A549 (cell line): ENCODE data around the gene CYB5B. TPM values are rescaled to one million over a fixed set of nuclear protein-coding genes. Genes with fewer than 3 reads are reported as not detected.

Experiments
- ATAC-seq, 2 experiments: fragments of 200-7000 bp in 1 of 2; fragments of >200 bp in 1 of 2; cut with Nextera tagmentation in 1 of 2; cut with Tn5 transposase in 1 of 2; 3 replicates each; pipeline versions ENCODE4 v1.8.0 to v1.9.1; 2018 to 2020; ENCODE audit warnings: mild to moderate bottlenecking in 1 of 2, moderate library complexity in 1 of 2
- CTCF ChIA-PET: fragments of 300-600 bp; sonication (Branson Sonifier 250); formaldehyde crosslinking; extraction: SDS; loops from one replicate; lab custom pipeline; 2021; ENCODE audit warnings: antibody characterized with exemption, inconsistent platforms; lab: Yijun Ruan, JAX
- POLR2A ChIA-PET: fragments of 350-600 bp; formaldehyde crosslinking; extraction: SDS; loops from one replicate; lab custom pipeline; 2021; ENCODE audit warnings: antibody characterized with exemption, inconsistent platforms; lab: Yijun Ruan, JAX
- DNase-seq, 2 experiments: peaks; one replicate each; pipeline versions ENCODE4 v3.0.0 to v3.0.0-alpha.2; 2011 to 2016; ENCODE audit warnings: low read depth in 1 of 2, low spot score in 1 of 2
- FAIRE-seq: peaks from 2 replicates; lab custom pipeline; 2011; peaks lifted over from hg19 to GRCh38; lab: Jason Lieb, UNC
- H3K27ac ChIP-seq, 2 experiments: fragments of >200 bp; sonication (Bioruptor Twin); formaldehyde crosslinking; 3 replicates each; pipeline ENCODE4 v1.5.1; 2016 to 2017
- H3K4me1 ChIP-seq: fragments of >200 bp; sonication (Bioruptor Twin); formaldehyde crosslinking; 3 replicates; pipeline ENCODE4 v1.6.1; 2016
- H3K4me2 ChIP-seq: fragments of >200 bp; sonication (Bioruptor Twin); formaldehyde crosslinking; 3 replicates; pipeline ENCODE4 v1.6.1; 2016
- H3K4me3 ChIP-seq: fragments of >200 bp; sonication (Bioruptor Twin); formaldehyde crosslinking; 3 replicates; pipeline ENCODE4 v1.5.1; 2016
- H3K9me3 ChIP-seq: fragments of >200 bp; sonication (Bioruptor Twin); formaldehyde crosslinking; 3 replicates; pipeline ENCODE4 v1.6.1; 2016
- BHLHE40 ChIP-seq: IDR thresholded peaks from 2 replicates; pipeline ENCODE4 v1.6.1; 2012; ENCODE audit warnings: low read depth, low read length, inconsistent platforms
- E2F6 ChIP-seq: IDR thresholded peaks from 2 replicates; pipeline ENCODE4 v1.6.1; 2012; ENCODE audit warnings: low read depth, borderline replicate concordance
- EP300 ChIP-seq, 2 experiments: fragments of >200 bp; sonication (Bioruptor Twin); formaldehyde crosslinking; IDR thresholded peaks; 2 replicates in 1 of 2; 3 replicates in 1 of 2; pipeline ENCODE4 v1.6.1; 2016 to 2017
- FOSB ChIP-seq: fragments of 250-450 bp; sonication (Bioruptor Pico); IDR thresholded peaks from 2 replicates; pipeline ENCODE4 v1.5.0; 2020; ENCODE audit warnings: mild to moderate bottlenecking, moderate library complexity
- GATA3 ChIP-seq: IDR thresholded peaks from 2 replicates; pipeline ENCODE4 v1.6.1; 2012; ENCODE audit warnings: borderline replicate concordance
- HOXB13 ChIP-seq: fragments of 250-450 bp; sonication (Bioruptor Pico); IDR thresholded peaks from 2 replicates; pipeline ENCODE4 v1.5.0; 2020; ENCODE audit warnings: low read depth, mild to moderate bottlenecking, moderate library complexity
- MYC ChIP-seq: IDR thresholded peaks from 2 replicates; pipeline ENCODE4 v1.6.1; 2012; ENCODE audit warnings: mild to moderate bottlenecking, inconsistent platforms, low read length, improper control_type of control experiment, borderline replicate concordance
- NFE2L2 ChIP-seq: fragments of 150-350 bp; conservative IDR thresholded peaks from 2 replicates; pipeline ENCODE4 v1.6.1; 2014; ENCODE audit warnings: low read length
- NPAS2 ChIP-seq: fragments of 250-450 bp; sonication (Bioruptor Pico); IDR thresholded peaks from 2 replicates; pipeline ENCODE4 v1.8.0; 2022; ENCODE audit warnings: mild to moderate bottlenecking, moderate library complexity, borderline replicate concordance
- PBX3 ChIP-seq: IDR thresholded peaks from 2 replicates; pipeline ENCODE4 v1.6.1; 2012
- PHF8 ChIP-seq: fragments of 200-600 bp; sonication (generic); IDR thresholded peaks from 2 replicates; pipeline ENCODE4 v1.6.1; 2016; ENCODE audit warnings: low read depth, mild to moderate bottlenecking, antibody characterized with exemption, moderate library complexity, borderline replicate concordance
- RAD21 ChIP-seq, 2 experiments: fragments of >200 bp in 1 of 2; sonication (Bioruptor Twin) in 1 of 2; formaldehyde crosslinking in 1 of 2; IDR thresholded peaks in 1 of 2; conservative IDR thresholded peaks in 1 of 2; 2 replicates in 1 of 2; 3 replicates in 1 of 2; pipeline ENCODE4 v1.6.1; 2012 to 2018; ENCODE audit warnings: inconsistent platforms in 1 of 2
- RCOR1 ChIP-seq: fragments of 150-350 bp; IDR thresholded peaks from 2 replicates; pipeline ENCODE4 v1.6.1; 2014; ENCODE audit warnings: antibody characterized with exemption, low read length, low read depth
- REST ChIP-seq: fragments of 200-600 bp; sonication (generic); IDR thresholded peaks from 2 replicates; pipeline ENCODE4 v1.6.1; 2016; ENCODE audit warnings: antibody characterized with exemption, mild to moderate bottlenecking, moderate library complexity
- SREBF2 ChIP-seq: fragments of 450-650 bp; IDR thresholded peaks from 2 replicates; pipeline ENCODE4 v1.6.1; 2014; ENCODE audit warnings: mild to moderate bottlenecking, moderate library complexity
- TFCP2L1 ChIP-seq: fragments of 250-450 bp; sonication (Bioruptor Pico); IDR thresholded peaks from 2 replicates; pipeline ENCODE4 v1.5.0; 2021; ENCODE audit warnings: mild to moderate bottlenecking
- ZFP36 ChIP-seq: fragments of 450-650 bp; IDR thresholded peaks from 2 replicates; pipeline ENCODE4 v1.6.1; 2014; ENCODE audit warnings: borderline replicate concordance; ENCODE audit not compliant: partially characterized antibody
- ZSCAN20 ChIP-seq: fragments of 250-450 bp; sonication (Bioruptor Pico); IDR thresholded peaks from 2 replicates; pipeline ENCODE4 v1.8.0; 2022; ENCODE audit warnings: mild to moderate bottlenecking, moderate library complexity
- WGBS: methylation state at CpG from one replicate; pipeline ENCODE4 v1.1.6; 2017; ENCODE audit errors: missing lambda C conversion rate; 5-methylcytosine and 5-hydroxymethylcytosine counted together
- polyA plus RNA-seq, 4 experiments: library from polyadenylated mRNA; depleted of rRNA in 3 of 4; stranded (reverse); fragments of >200 nt; fragmentation: RNase III in 1 of 4; extraction: RNeasy Plus Mini Kit Qiagen cat#74134 plus additional on column Dnase treatment in 1 of 4; gene quantifications; 2 replicates in 3 of 4; 3 replicates in 1 of 4; pipeline ENCODE4 v1.2.3, GENCODE V29; 2011 to 2017
- TF ChIP-seq, protein P1 (sequence below): fragments of 150-350 bp; IDR thresholded peaks from 2 replicates; pipeline ENCODE4 v1.6.1; 2014; ENCODE audit warnings: low read depth, mild to moderate bottlenecking, low read length
- TF ChIP-seq, protein P2 (sequence below): fragments of 250-450 bp; sonication (Bioruptor Pico); IDR thresholded peaks from 2 replicates; pipeline ENCODE4 v1.5.0; 2021; ENCODE audit warnings: mild to moderate bottlenecking, moderate library complexity, borderline replicate concordance
- TF ChIP-seq, protein P3 (sequence below): fragments of >200 bp; sonication (Bioruptor Twin); formaldehyde crosslinking; IDR thresholded peaks from 3 replicates; pipeline ENCODE4 v1.5.1; 2016

CYB5B gene
- polyA plus RNA-seq, 2 of the 4 experiments (the other 2 are of a cell fraction): 248 to 477 TPM

GRCh38 chr16:69501956-69502745, 77.7 kb downstream of the CYB5B start:
- ATAC-seq (peak in 1 of 2 experiments; percentile 47; a peak in 3 of 6 replicates), DNase-seq (no peak), FAIRE-seq (no peak)
- Histone ChIP-seq H3K4me1 (peaks cover 7% of the 10 kb centered on the region; the same call in 1 of the 3 replicates), H3K4me3 (no peak overlapping the region), H3K9me3 (no peaks in the 10 kb centered on the region)
- POLR2A ChIA-PET: no interaction called here
- WGBS: 60% methylated on average over 4 of the region's 4 CpGs
- CTCF ChIA-PET: interaction anchor here (0.6 kb wide), 1 partner anchor 18 kb away, joined by 4 read pairs; no protein-coding TSS in a partner anchor
- TF ChIP-seq SREBF2 (no peak), BHLHE40 (no peak), ZFP36 (no peak), REST (no peak), PBX3 (no peak), ZSCAN20 (no peak), TFCP2L1 (CRISPR knock-in tag) (no peak), NPAS2 (CRISPR knock-in tag) (no peak), FOSB (CRISPR knock-in tag) (no peak), E2F6 (no peak), EP300 (IDR thresholded peaks at IDR 0.05) (no peak), PHF8 (no peak), MYC (no peak)
- TF ChIP-seq, protein P1, sequence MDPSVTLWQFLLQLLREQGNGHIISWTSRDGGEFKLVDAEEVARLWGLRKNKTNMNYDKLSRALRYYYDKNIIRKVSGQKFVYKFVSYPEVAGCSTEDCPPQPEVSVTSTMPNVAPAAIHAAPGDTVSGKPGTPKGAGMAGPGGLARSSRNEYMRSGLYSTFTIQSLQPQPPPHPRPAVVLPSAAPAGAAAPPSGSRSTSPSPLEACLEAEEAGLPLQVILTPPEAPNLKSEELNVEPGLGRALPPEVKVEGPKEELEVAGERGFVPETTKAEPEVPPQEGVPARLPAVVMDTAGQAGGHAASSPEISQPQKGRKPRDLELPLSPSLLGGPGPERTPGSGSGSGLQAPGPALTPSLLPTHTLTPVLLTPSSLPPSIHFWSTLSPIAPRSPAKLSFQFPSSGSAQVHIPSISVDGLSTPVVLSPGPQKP: no peak
- TF ChIP-seq, protein P2, sequence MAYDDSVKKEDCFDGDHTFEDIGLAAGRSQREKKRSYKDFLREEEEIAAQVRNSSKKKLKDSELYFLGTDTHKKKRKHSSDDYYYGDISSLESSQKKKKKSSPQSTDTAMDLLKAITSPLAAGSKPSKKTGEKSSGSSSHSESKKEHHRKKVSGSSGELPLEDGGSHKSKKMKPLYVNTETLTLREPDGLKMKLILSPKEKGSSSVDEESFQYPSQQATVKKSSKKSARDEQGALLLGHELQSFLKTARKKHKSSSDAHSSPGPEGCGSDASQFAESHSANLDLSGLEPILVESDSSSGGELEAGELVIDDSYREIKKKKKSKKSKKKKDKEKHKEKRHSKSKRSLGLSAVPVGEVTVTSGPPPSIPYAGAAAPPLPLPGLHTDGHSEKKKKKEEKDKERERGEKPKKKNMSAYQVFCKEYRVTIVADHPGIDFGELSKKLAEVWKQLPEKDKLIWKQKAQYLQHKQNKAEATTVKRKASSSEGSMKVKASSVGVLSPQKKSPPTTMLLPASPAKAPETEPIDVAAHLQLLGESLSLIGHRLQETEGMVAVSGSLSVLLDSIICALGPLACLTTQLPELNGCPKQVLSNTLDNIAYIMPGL (CRISPR knock-in tag): no peak
- TF ChIP-seq, all 56 proteins: peak for 0
- Histone ChIP-seq H3K27ac (peak overlapping the region in 1 of 2 experiments; percentile 36; a peak in 2 of 6 replicates), H3K4me2 (peak overlapping the region; percentile 40; the same call in 2 of the 3 replicates)

DNA sequence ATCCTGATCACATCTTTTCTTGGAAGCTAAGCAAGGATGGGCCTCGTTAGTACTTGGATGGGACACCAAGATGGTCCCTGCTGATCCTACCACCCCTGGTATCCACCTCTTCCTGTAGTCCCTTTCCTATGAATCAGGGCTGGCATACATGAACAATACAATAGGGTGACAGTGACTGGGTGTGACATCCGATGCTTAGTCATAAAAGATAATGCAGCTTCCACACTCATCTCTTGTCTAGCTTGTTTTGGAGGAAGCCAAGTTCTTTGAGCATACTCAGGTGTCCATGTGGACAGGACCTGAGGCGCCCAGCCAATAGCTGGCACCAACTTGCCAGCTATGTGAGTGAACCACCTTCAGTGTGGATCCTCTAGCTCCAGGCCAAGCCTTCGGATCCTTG, 78.8 kb downstream of the CYB5B start:
- no peak for DNase-seq
- no peak for FAIRE-seq
- no peak overlapping the region for H3K27ac ChIP-seq
- POLR2A ChIA-PET: no interaction called here
- 87% methylated on average over 4 of the region's 4 CpGs for WGBS
- 0 out of 6 replicates have a peak, but pooled peaks of 1 of the 2 experiments have one; percentile 43 for ATAC-seq
- H3K9me3 ChIP-seq: no peaks in the 10 kb centered on the region
- H3K4me3 ChIP-seq: no peak overlapping the region
- CTCF ChIA-PET: no interaction called here
- no peak overlapping the region for H3K4me2 ChIP-seq
- peaks cover 7% of the 10 kb centered on the region; the same call in 1 of the 3 replicates for H3K4me1 ChIP-seq
- TF ChIP-seq, protein P3, sequence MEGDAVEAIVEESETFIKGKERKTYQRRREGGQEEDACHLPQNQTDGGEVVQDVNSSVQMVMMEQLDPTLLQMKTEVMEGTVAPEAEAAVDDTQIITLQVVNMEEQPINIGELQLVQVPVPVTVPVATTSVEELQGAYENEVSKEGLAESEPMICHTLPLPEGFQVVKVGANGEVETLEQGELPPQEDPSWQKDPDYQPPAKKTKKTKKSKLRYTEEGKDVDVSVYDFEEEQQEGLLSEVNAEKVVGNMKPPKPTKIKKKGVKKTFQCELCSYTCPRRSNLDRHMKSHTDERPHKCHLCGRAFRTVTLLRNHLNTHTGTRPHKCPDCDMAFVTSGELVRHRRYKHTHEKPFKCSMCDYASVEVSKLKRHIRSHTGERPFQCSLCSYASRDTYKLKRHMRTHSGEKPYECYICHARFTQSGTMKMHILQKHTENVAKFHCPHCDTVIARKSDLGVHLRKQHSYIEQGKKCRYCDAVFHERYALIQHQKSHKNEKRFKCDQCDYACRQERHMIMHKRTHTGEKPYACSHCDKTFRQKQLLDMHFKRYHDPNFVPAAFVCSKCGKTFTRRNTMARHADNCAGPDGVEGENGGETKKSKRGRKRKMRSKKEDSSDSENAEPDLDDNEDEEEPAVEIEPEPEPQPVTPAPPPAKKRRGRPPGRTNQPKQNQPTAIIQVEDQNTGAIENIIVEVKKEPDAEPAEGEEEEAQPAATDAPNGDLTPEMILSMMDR: no peak
- TF ChIP-seq SREBF2 (no peak), RCOR1 (no peak), NPAS2 (CRISPR knock-in tag) (no peak), GATA3 (no peak), RAD21 (conservative IDR thresholded peaks at IDR 0.05 in 1 of 2, IDR thresholded peaks at IDR 0.05 in 1 of 2) (no peak), PHF8 (no peak), FOSB (CRISPR knock-in tag) (no peak), HOXB13 (no peak), NFE2L2 (no peak)
- TF ChIP-seq, protein P1: no peak
